Measurements from ENCODE around the gene OR5B21.

The OR5B21 gene

DNA sequence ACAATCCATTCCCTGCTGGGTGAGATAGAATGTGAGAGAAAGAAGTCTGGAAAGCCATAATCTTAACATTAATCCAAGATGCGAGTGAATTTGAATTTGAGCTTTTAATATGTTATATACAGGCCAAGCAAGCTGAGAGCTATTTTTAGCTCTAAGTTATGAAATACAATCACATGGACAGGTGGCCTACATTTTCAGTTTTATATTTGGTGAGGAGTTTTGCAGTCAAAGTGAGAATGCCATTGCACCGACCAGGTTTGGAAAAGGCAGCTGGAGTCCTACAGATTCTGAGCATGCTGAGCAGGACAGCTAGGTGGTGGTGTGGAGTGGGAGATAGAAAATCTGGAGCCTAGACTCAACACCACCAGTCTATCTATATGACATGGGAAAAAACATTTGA is 12.0 kb downstream of the OR5B21 start:
- H3K4me1 ChIP-seq (ENCODE audit: control insufficient read depth, insufficient read depth, low read length, unreplicated experiment): peaks cover 17% of the 10 kb centered on the region

GRCh38 chr11:58494101-58494500 is 13.8 kb downstream of the OR5B21 start:
- H3K4me3 ChIP-seq (ENCODE audit: low read depth, low read length): no peak overlapping the region
- no peak overlapping the region for H2AFZ ChIP-seq (ENCODE audit: low read length, unreplicated experiment)
- no peaks in the 10 kb centered on the region for H3K27me3 ChIP-seq (ENCODE audit: insufficient read depth, low read length)
- H3K79me2 ChIP-seq (ENCODE audit: control insufficient read depth, insufficient read depth, low read length, unreplicated experiment): no peaks in the 10 kb centered on the region
- peaks cover 17% of the 10 kb centered on the region for H3K4me1 ChIP-seq (ENCODE audit: control insufficient read depth, insufficient read depth, low read length, unreplicated experiment)
- no peaks in the 10 kb centered on the region for H3K36me3 ChIP-seq (ENCODE audit: insufficient read depth, low read length)
- H3K27ac ChIP-seq (ENCODE audit: low read depth, low read length): peak overlapping the region; percentile 40; the same call in 1 of the 2 replicates

More for the DNA sequence above, 12.0 kb downstream of the OR5B21 start:
- no peaks in the 10 kb centered on the region for H3K27me3 ChIP-seq (ENCODE audit: insufficient read depth, low read length)
- H3K79me2 ChIP-seq (ENCODE audit: control insufficient read depth, insufficient read depth, low read length, unreplicated experiment): no peaks in the 10 kb centered on the region
- H3K27ac ChIP-seq (ENCODE audit: low read depth, low read length): no peak overlapping the region
- no peak overlapping the region for H2AFZ ChIP-seq (ENCODE audit: low read length, unreplicated experiment)
- H3K36me3 ChIP-seq (ENCODE audit: insufficient read depth, low read length): no peaks in the 10 kb centered on the region
- H3K4me3 ChIP-seq (ENCODE audit: low read depth, low read length): no peak overlapping the region

- H2AFZ ChIP-seq (ENCODE audit: low read length, unreplicated experiment): no peak overlapping the region
- no peaks in the 10 kb centered on the region for H3K79me2 ChIP-seq (ENCODE audit: control insufficient read depth, insufficient read depth, low read length, unreplicated experiment)
- no peaks in the 10 kb centered on the region for H3K36me3 ChIP-seq (ENCODE audit: insufficient read depth, low read length)
- no peak overlapping the region for H3K4me3 ChIP-seq (ENCODE audit: low read depth, low read length)
- H3K27ac ChIP-seq (ENCODE audit: low read depth, low read length): peak overlapping the region; percentile 40; the same call in 1 of the 2 replicates
- peaks cover 17% of the 10 kb centered on the region for H3K4me1 ChIP-seq (ENCODE audit: control insufficient read depth, insufficient read depth, low read length, unreplicated experiment)
- no peaks in the 10 kb centered on the region for H3K27me3 ChIP-seq (ENCODE audit: insufficient read depth, low read length)
Measured at GRCh38 chr11:58493676-58494075, 14.2 kb downstream of the OR5B21 start.

DNA sequence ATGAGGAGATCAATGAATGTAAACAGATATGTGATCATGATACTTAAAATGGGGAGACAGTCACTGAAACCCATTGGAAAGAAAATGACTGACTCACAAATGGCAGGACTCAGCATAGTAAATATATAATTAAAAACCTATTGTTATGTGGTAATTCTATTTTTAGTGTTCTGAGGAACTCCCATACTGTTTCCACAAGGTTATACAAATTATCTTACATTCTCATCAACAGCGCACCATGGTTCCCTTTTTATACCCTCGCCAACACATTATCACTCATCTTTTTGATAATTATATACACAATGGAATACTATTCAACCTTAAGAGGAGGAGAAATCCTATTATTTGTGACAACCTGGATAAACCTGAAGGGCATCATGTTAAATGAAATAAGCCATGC is 17.1 kb downstream of the OR5B21 start:
- Histone ChIP-seq H3K27ac (ENCODE audit: low read depth, low read length) (no peak overlapping the region), H2AFZ (ENCODE audit: low read length, unreplicated experiment) (no peak overlapping the region), H3K4me3 (ENCODE audit: low read depth, low read length) (no peak overlapping the region), H3K27me3 (ENCODE audit: insufficient read depth, low read length) (no peaks in the 10 kb centered on the region), H3K4me1 (ENCODE audit: control insufficient read depth, insufficient read depth, low read length, unreplicated experiment) (peaks cover 17% of the 10 kb centered on the region), H3K36me3 (ENCODE audit: insufficient read depth, low read length) (no peaks in the 10 kb centered on the region), H3K79me2 (ENCODE audit: control insufficient read depth, insufficient read depth, low read length, unreplicated experiment) (no peaks in the 10 kb centered on the region)

DNA sequence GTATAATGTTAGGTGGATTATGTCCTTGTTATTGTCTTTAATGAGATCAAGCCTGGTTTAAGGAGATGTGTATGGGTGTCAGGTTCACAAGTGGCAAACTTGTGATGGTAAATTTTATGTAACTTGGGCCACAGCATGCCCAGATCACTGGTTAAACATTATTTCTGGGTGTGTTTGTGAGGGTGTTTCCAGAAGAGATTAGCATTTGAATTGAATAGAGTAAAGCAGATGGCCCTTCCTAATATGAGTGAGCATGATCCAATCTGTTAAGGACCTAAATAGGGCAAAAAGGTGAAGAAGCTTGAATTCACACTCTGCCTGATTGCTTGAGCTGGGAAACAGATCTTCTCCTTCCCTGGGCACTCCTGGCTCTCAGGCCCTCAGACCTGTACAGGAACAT is 20.7 kb downstream of the OR5B21 start:
- no peaks in the 10 kb centered on the region for H3K4me1 ChIP-seq (ENCODE audit: control insufficient read depth, insufficient read depth, low read length, unreplicated experiment)
- H3K27ac ChIP-seq (ENCODE audit: low read depth, low read length): no peak overlapping the region
- H3K36me3 ChIP-seq (ENCODE audit: insufficient read depth, low read length): no peaks in the 10 kb centered on the region
- H3K79me2 ChIP-seq (ENCODE audit: control insufficient read depth, insufficient read depth, low read length, unreplicated experiment): no peaks in the 10 kb centered on the region
- H2AFZ ChIP-seq (ENCODE audit: low read length, unreplicated experiment): no peak overlapping the region
- no peak overlapping the region for H3K4me3 ChIP-seq (ENCODE audit: low read depth, low read length)
- H3K27me3 ChIP-seq (ENCODE audit: insufficient read depth, low read length): no peaks in the 10 kb centered on the region

- no peaks in the 10 kb centered on the region; the same call in 1 of the 2 replicates for H3K27me3 ChIP-seq (ENCODE audit: insufficient read depth, low read length)
Measured at GRCh38 chr11:58485961-58486360, 21.9 kb downstream of the OR5B21 start.

DNA sequence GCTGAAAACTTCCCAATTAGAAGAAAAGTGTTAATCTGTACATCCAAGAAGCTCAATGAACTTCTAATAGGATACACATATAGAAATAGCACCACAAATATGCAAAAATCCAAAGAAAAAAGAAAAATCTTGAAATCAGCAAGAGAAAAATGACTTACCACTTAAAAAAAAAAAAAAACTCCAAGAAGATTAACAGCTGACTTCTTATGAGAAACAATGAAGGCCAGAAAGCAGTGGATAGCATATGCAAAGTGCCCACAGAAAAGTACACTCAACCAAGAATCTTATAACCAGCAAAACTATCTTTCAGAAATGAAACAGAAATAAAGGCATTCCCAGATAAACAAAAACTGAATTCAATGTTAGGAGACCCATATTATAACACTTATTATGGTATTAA is 36.0 kb downstream of the OR5B21 start:
- no peak overlapping the region for H3K27ac ChIP-seq (ENCODE audit: low read depth, low read length)
- H3K4me3 ChIP-seq (ENCODE audit: low read depth, low read length): no peak overlapping the region
- H3K4me1 ChIP-seq (ENCODE audit: control insufficient read depth, insufficient read depth, low read length, unreplicated experiment): no peaks in the 10 kb centered on the region
- H3K27me3 ChIP-seq (ENCODE audit: insufficient read depth, low read length): no peaks in the 10 kb centered on the region; the same call in 1 of the 2 replicates
- no peaks in the 10 kb centered on the region for H3K79me2 ChIP-seq (ENCODE audit: control insufficient read depth, insufficient read depth, low read length, unreplicated experiment)
- no peak overlapping the region for H2AFZ ChIP-seq (ENCODE audit: low read length, unreplicated experiment)
- no peaks in the 10 kb centered on the region for H3K36me3 ChIP-seq (ENCODE audit: insufficient read depth, low read length)

More at GRCh38 chr11:58485961-58486360, 21.9 kb downstream of the OR5B21 start:
- no peaks in the 10 kb centered on the region for H3K36me3 ChIP-seq (ENCODE audit: insufficient read depth, low read length)
- H3K27ac ChIP-seq (ENCODE audit: low read depth, low read length): no peak overlapping the region
- H3K4me3 ChIP-seq (ENCODE audit: low read depth, low read length): no peak overlapping the region
- no peaks in the 10 kb centered on the region for H3K4me1 ChIP-seq (ENCODE audit: control insufficient read depth, insufficient read depth, low read length, unreplicated experiment)
- no peaks in the 10 kb centered on the region for H3K79me2 ChIP-seq (ENCODE audit: control insufficient read depth, insufficient read depth, low read length, unreplicated experiment)
- H2AFZ ChIP-seq (ENCODE audit: low read length, unreplicated experiment): no peak overlapping the region

DNA sequence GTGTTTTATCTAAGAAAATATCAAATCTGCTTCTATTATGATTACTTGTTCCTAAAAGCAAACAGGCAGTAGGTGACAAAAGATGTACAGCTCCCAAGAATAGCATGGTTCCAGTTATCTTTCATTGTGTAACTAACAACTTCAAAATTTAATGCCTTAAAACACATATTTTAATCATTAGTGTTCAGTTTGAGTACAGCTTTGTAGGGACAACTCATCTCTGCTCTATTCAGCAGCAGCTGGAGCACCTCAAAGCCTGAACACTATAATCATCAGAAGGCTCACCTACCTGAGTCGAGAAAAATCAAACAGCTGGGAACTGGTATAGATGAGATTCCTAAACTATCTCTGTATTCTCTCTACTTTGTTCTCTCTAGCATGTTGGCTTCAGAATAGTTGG is 41.6 kb downstream of the OR5B21 start:
- H3K36me3 ChIP-seq (ENCODE audit: insufficient read depth, low read length): no peaks in the 10 kb centered on the region
- no peaks in the 10 kb centered on the region for H3K79me2 ChIP-seq (ENCODE audit: control insufficient read depth, insufficient read depth, low read length, unreplicated experiment)
- no peak overlapping the region for H3K4me3 ChIP-seq (ENCODE audit: low read depth, low read length)
- no peak overlapping the region for H3K27ac ChIP-seq (ENCODE audit: low read depth, low read length)
- H2AFZ ChIP-seq (ENCODE audit: low read length, unreplicated experiment): no peak overlapping the region
- H3K4me1 ChIP-seq (ENCODE audit: control insufficient read depth, insufficient read depth, low read length, unreplicated experiment): no peaks in the 10 kb centered on the region
- H3K27me3 ChIP-seq (ENCODE audit: insufficient read depth, low read length): 0 out of 2 replicates have a peak, but pooled peaks cover 3% of the 10 kb centered on the region

- no peaks in the 10 kb centered on the region for H3K4me1 ChIP-seq (ENCODE audit: control insufficient read depth, insufficient read depth, low read length, unreplicated experiment)
- no peaks in the 10 kb centered on the region for H3K79me2 ChIP-seq (ENCODE audit: control insufficient read depth, insufficient read depth, low read length, unreplicated experiment)
- no peak overlapping the region for H2AFZ ChIP-seq (ENCODE audit: low read length, unreplicated experiment)
- no peak overlapping the region for H3K4me3 ChIP-seq (ENCODE audit: low read depth, low read length)
- no peak overlapping the region for H3K27ac ChIP-seq (ENCODE audit: low read depth, low read length)
- H3K36me3 ChIP-seq (ENCODE audit: insufficient read depth, low read length): no peaks in the 10 kb centered on the region
- H3K27me3 ChIP-seq (ENCODE audit: insufficient read depth, low read length): 0 out of 2 replicates have a peak, but pooled peaks cover 3% of the 10 kb centered on the region
Measured at GRCh38 chr11:58465690-58466089, 42.2 kb downstream of the OR5B21 start.
